Activated CD4-positive, CD25-positive, alpha-beta regulatory T cell treated with anti-CD3 and anti-CD28 coated beads, Interleukin-2, amount 50 U/mL, for 72 hours (primary cell): ENCODE results near the gene MPIG6B.

Experiments
- DNase-seq: peaks from one replicate; pipeline ENCODE4 v3.0.0; 2021

The MPIG6B gene

DNA sequence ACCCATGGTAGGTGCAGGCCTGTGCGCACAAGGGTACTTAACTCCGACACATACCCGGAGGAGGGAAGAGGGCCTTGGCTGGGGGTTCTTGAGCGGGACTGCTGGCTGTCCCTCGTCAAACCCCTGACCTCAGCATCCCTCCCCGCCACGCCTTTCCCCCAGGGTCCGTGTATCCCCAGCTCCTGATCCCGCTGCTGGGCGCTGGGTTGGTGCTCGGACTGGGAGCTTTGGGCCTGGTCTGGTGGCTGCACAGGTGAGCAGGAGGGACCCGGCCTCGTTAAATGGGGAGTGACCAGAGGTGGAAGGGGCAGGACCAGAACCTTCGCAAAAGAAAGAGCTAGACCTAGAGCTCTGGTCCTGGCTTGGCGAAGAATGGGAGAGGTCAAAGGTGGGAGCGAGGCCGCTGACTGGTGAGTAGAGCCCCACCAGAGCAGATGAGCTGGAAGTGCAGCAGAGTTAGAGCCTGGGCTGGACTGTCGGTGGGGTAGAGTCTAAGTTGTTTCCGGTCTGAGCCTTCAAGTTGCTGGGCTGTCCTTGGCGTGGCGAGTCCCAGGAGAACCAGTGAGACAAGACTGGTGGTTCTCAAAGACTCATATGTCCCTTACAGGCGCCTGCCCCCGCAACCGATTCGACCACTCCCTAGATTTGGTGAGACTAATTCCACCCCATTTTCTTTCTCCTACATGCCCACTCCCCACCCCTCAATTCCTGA lies 963 bp downstream of the MPIG6B start:
- DNase-seq = no peak

DNA sequence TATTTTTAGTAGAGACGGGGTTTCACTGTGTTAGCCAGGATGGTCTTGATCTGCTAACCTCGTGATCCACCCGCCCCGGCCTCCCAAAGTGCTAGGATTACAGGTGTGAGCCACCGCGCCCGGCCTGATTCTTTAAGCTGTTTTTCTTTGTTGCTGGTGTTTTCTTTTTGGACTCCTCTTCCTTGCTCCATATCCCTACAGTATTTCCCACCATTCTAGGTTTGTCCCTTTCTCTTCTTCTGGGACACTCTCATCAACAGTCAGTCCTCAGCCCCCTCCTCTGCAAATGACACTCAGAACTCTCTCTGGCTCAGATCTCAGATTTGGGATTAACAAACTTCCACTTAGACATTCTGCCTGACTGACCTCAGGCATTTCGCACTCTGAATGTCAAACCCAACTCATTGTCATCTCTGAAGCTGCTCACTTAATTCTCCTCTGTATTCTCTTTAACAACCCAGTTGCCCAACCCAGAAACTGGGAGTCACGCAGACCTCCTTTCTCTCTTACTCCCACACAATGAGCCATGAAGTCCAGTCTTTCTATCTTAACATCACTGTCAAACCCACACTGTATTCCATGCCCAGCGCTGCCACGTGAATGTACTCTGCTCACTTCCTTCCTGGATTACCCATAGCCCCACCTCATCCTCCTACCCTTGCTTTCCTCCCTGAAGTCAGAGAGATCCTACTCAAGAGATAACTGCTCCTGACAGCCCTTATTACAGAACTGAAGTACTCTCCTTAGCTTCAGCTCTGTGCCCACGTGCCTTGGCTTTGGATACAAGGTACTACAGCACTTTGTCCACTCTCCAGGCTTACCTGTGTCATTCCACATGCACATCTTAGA lies 2.6 kb downstream of the MPIG6B start:
- no peak for DNase-seq

DNA sequence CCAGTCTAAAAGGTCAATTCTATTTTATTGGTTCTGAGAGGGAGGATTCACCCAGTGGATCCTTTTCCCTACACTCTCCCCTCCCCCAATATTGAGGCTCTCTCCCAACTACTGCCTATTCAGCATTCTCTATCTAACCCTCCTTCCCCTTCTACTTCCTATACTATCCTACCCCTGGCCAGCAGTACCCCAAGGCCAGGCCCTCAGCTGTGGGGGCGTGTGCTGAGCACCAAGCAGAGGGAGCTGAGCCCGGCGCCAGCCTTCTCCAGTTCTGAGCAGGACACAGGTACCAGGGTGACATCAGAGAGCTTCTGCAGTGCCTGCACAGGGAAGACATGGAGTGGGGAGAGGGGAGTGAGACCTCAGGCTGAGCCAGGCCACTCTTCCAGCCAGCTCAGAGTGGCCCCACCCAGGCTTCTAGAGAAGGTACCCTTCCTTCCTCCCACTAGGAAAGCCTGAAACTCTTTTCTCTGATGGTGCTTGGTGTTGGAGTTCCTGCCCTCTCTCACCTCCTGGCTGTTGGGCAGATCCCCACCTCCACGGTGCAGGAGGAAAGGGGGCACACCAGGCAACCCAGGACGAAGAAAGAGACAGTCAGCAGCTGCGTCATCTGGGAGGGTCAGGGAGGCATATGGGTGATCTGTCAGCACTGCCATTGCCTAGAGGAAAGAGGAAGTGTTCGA lies 4.0 kb downstream of the MPIG6B start:
- DNase-seq = no peak

DNA sequence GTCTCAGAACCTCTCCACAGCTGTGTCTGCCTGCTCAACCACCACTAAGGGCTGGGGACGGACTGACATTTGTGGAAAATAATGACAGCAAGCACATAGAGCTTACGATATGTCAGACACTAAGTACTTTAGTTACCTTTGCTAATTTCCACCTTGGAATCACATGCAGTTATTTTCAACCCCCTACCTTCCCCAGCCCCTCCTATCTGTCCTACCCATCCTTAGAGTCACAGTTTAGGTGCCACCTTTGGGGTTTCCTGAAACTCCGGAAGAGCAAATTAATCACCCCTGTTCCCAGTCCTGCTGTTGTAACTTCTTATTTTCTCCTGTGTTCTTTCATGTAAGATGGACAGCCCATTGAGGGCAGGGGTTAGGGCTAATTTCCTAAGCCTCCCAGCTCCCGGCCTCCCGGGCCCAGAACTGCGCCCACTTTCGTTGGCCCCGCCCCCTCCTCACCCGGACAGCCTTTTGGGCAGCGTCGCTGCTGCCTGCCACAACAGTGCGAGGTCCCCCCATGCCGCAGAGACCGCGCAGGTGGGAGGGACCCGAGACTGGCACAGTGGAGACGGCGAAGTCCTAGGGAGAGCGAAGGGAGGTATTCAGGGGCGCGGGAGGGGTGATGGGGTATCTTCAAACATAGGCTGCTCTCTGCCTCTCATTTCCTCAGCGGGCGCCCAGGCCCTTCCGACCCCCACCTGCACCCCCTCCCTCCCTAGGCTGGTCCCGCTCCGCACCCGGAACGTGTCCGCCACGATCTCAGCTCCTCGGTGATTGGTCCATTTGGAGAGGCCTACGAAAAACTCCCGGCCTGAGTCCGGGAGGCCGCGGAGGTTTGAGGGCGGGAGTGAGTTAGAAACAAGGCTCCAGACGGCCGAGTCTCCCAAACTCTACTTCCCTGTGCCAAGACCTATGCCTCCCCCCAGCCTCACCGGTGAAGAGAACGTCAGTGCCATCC lies 4.8 kb downstream of the MPIG6B start:
- no peak for DNase-seq

DNA sequence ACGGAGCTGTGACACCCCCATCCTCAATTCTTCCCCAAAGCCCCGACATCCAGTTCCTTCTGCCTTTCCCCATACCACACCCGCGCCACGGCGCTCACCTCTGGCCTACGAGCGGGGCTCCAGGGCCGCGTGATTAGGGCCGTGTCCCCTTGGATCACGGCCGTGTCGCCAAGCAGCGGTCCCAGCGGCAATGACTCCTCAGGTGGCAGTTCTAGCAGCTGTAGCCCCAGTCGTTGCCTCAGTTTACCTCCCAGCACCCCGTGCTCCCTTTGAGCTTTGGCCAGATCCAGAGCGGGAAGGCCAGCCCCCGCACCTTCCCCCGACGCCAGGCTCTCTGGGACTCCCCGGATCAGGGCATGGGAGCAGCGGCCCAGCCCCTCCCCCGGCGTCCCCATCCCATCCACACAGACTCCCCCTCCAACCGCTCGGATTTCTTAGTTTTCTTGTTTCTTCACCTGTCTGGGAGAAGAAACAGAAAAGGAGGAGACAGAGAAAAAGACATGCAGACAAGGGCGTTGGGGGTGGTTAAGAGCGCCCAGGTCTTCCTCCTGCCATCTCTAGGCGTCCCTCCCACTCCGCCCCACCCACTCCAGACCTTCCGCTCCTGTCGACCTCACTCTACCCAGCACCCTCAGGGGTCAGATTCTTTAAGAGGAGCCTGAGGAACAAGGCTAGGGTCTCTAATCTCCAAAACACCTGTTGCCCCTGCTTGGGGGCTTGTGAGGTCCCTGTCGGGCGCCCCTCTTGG lies 5.8 kb downstream of the MPIG6B start, which contains the start of gene DDAH2:
DDAH2 (minus strand) TSS at position 533 of the 748 bp plus-strand sequence; CDS start at position 395, 138 bp downstream.
- no peak for DNase-seq

DNA sequence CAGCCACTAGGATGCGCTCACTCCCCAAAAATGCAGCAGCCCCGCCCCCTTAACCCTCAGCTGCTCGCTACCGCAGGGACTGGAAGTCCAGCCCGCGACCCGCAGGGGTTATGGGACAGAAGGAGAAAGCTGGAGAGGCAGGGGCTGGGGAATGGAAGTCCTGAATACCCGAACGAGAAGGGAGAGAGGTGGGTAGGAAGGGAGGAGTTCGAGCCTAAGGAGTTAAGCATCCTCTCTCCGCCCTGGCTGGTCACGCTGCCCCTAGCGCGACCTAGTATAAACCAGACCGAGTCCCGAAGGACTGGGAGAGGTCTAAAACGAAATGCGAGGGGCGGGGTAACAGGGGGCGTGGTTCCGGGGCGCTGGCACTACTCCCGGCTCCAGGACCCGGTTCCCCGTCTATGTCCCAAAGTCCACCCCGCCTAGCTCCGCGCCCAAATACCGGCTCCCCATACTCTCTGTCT lies 6.4 kb downstream of the MPIG6B start:
- peak; percentile 76 for DNase-seq

DNA sequence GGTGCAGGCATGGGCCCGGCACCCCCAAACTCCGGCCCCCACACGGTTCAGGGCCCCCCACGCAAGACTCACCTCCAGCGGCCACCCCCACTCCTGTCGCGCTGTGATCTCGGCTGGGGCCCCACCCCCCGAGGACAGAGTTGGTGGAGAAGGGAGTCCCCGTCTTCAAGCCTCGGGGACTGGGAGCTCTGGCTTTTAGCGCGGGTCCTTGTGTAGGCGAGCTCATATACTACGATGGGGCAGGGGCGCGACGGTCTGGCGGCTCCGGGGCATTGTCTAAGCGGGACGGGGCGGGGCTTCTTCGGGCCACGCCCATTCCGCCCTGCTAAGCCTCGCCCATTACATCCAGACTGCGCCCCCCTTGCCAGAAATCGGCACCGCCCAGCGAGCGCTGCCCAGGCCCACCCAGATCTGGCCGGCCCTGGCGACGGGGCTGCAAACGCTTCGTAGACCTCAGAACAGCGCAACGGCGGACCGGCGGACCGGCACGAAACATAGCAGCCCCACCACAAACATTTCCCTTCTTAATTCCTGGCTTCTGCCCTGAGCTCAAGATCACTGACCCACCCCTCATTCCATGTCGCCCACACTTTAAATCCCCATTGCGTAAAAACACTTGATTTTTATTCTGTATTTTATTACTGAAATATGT lies 6.9 kb downstream of the MPIG6B start:
- DNase-seq = peak; percentile 71

DNA sequence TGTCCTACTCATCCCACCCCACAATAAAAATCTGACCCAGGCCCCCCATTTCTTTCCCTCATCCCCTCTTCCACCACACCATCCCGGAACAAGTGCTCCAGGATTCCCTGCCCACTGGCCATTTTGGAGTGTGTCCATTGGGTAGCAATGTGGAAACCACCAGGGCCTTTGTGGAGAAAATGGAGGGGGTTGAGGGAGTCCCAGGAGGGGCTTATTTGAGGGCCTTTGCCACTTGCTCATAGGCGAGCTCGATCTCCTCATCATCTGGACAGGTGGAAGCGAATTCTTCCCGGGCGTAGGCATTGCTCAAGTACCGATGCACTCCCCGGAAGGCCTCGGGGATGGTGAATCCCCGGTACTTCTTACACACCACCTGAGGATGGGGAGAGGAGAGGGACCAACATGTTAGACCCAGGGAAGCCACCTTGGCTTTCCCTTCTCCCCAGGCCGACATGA lies 7.5 kb downstream of the MPIG6B start:
- no peak for DNase-seq

DNA sequence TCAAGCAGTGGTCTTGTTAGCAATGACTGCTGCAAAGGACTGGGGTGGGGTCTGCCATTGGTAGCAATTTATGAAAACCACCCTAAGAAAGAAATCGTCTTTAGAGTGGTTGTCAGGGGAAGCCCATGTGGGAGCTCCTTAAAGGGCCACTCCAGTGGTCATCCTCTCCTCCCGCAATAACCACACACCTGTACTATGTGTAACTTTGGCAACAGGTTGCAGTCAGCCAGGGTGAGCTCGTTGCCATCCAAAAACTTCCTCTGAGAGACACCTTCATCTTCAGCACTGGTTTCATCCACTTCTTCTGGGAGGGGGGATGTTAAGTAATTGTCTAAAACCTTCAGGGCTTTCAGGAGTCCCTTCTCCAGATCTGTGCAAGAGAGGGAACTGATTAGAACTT lies 8.9 kb downstream of the MPIG6B start:
- no peak for DNase-seq

DNA sequence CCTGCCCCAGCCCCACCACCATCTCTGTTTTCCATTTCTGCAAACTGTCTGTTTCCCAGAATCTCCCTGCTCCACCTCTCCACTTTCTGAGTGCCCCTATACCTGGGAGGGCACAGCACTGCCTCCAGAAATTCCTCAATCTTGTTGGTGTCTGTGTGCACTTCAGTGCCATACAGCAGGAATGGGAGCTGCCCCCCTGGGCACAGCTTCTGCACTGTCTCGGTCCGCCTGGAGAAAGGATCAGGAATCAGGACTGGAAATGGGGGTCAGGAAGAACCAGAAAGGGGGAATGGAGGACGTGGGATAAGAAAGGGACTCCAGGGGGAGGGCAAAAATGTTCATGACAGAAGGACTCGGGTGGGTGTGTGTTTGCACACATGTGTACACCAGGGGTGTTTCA lies 10.6 kb downstream of the MPIG6B start:
- no peak for DNase-seq

DNA sequence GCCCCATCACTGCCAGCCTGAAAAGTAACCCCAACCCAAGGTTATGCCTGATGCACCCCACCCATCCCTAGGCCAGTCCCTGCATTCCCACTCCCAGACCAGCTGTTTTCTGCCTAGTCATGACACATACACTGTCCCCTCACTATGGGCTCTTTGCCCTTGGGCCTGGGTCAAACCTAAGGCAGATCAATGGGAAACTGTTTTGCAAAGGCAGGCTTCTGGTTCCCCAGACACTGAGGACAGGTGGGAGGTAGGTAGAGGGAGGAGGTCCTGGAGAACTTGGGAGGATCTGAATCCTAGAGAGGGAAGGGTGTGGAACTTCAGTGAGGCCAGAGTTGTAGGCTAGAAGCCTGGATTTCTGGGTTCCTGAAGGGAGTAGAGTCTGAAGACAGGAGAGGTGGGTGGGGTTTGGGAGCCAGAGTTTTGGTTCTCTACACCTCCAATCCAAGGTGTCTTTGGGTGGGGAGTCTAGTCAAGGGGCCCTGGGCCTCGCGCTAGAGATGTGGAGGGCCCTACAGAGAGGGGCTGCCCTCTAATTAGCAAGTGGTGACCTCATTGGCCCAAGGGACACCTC lies 11.2 kb downstream of the MPIG6B start:
- DNase-seq = no peak

DNA sequence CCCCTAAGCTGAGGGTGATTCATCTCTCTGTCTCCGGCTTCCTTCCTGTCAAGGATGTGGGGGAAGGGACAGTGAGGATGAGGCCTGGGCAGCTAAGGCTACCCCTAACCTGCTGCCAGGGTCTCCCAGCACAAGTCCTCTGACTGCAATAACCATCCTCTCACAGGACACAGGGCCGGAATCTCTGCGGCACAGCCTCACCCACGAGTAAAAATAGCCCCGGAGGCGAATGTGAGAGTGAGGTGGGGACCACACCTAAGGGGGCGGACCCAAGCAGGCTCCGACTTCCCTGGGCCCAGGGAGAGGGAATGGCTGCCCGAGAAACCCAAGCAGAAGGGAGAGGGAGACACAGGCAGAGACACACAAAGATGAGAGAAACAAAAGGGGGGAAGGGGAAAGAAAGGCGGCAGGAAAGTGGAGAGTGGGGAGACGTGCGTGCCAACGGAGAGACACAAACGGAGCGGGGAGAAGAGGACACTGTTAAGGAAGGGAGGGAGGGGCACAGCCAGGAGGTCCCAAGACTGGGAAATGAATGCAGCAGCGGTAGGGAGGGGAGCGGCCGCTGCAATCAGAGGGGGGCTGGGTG lies 11.7 kb downstream of the MPIG6B start:
- peak; percentile 53 for DNase-seq

DNA sequence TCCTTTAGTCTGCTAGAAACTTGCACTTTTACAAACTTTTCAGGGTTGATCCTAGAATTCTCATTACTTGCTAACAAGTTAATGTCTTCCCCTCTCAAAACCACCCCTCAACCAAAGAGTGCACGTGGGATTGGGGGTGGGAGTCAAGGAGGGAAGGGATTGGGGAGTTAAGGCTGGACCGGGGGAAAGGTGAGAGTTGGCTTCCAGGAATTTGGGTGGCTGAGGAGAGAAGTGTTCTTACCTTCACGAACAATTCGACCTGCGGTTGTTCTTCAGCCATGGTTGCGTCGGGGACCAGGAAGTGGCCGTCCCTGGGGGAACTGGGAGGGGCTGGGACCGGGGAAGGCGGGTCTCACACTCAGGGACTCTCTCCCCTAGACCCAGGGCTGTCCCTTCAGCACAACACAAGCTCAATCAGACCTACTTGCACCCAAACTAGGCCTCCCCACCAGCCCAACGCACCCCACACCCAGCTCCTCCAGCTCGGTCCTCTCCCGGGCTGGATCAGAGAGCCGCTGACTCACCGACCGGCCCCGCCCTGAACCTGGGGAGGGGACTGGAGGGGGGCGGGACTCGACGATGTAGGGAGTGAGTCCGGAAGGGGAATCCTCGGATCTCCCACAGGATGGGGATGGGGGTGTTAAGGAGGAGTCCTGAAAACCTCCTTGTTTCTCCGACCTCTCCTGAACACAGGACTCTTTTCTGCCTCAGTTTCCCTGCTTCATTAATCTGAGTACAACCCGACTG lies 13.0 kb downstream of the MPIG6B start, which contains the start of gene CLIC1:
CLIC1 (minus strand) TSS at position 510 of the 747 bp plus-strand sequence; CDS start at position 280, 230 bp downstream.
- peak; percentile 81 for DNase-seq

DNA sequence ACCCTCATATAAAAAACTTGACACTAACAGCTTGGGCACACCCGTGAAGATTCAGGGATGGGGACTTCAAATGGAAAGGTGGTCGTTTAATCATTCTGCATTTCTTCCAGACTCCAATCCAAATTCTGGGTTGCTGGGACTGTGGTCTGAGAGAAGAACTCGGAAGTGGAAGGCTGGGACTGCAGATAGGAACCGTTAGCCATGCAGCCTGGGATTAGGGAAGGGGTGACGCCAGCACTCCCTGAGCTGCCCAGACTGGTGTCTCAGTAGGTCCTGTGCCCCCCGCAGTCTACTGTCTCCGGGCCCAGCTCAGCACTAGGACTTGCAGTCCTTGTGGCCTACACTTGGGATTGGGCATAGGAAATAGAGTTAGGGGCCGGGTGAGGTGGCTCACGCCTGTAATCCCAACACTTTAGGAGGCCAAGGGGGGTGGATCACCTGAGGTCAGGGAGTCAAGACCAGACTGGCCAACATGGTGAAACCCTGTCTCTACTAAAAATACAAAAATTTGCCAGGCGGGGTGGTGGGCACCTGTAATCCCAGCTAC lies 13.7 kb downstream of the MPIG6B start:
- DNase-seq = no peak

DNA sequence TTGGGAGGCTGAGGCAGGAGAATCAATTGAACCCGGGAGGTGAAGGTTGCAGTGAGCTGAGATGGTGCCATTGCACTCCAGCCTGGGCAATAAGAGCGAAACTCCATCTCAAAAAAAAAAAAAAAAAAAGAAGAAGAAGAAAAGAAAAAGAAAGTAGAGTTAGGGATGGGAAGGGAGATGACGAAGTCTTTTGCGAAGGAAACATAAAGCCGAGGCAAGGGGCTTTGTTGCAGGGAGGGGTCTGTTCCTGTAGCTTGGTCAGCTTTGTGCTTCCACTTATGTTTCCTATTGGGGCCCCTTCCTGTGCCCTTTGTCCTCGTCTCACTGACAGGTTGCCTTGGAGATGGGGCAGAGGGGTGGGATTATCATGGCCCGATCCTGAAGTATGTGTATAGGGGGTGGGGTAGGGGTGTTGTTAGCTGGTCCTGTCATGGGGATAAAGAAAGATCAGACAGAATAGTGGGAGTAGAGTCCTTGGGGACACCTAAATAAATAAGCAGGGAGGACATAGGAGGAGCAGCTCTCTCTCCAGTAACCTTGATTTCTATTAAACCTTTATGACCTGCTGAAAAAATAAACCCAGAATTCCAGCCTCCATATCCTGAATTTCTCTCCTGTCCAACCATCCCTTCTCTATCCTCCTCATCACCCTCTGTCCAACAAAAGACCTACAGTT lies 14.3 kb downstream of the MPIG6B start:
- DNase-seq = no peak

DNA sequence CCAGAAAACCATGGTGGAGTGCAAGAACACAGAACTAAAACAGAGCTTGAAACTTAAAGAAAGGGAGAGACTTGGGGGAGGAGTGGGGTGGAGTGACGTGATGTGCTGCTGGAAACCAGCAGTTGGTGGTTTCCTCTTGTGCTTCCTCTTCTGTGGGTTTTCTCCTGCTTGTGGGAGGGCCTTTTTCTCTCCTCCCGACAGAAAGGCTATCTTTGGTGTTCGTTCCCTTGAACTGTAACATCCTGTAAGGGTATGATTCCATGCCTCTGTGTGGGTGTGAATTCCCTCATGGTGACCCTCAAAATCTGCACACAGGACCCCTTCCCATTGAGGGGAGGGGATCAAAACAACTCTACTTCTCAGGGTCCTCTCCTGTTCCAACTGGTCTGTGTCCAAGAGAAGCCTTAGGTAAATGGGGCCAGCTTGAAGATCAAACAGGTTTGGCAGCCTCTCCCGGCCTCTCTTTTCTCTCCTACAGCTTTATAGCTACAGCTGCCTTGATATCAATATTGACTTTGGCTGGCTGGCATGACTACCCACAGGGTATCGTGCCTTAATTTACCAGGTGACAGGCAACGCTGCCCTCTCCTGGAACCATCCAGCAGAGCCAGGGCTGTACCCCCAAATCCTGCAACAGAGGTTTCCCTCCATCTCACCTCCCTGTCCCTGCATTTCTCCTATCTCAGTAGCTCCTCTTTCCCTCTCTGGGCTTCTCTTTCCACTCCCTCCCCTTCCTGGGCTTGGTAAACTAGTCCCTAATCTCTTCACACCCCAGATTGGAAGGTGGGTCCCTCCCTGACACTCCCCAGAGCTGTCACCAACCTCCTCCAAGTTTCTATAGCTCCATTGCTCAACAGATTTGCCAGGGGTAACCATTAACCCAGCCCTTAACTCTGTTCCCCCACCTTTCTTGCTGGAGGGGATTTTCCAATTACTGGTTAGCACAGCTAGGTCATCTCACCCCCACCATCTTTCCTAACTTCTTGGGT lies 15.1 kb downstream of the MPIG6B start:
- no peak for DNase-seq
